ENCODE measurements around the gene ARHGAP29. TPM values are rescaled to one million over a fixed set of nuclear protein-coding genes. Genes with fewer than 3 reads are reported as not detected.

ARHGAP29 gene
- total and polyA plus RNA-seq, 2 of the 8 experiments (the other 6 are each of a cell fraction or from before 2014, with no cell fraction given): 0.57 to 3.2 TPM

- H2BK15ac ChIP-seq (ENCODE audit: low read length): no peak overlapping the region
- H4K5ac ChIP-seq (ENCODE audit: insufficient read length, low read depth, low read length): no peak overlapping the region
- H3K4me1 ChIP-seq (replicated peaks in 1 of 4; ENCODE audit: control insufficient read depth in 3 of 4, insufficient read depth in 4 of 4, low read length in 3 of 4): peaks cover 0 to 2% (median 0%) of the 10 kb centered on the region in 4 experiments; a peak in 1 of 7 replicates
- no peaks in the 10 kb centered on the region for H3K36me3 ChIP-seq (ENCODE audit: control insufficient read depth in 2 of 4, insufficient read depth in 4 of 4, low read length in 3 of 4)
- no peak overlapping the region for H3K27ac ChIP-seq (ENCODE audit: low read depth, low read length)
- H4K20me1 ChIP-seq (replicated peaks in 1 of 2; ENCODE audit: control insufficient read depth in 1 of 2, insufficient read depth in 2 of 2, low read length in 2 of 2): no peaks in the 10 kb centered on the region
- POLR2A ChIA-PET (ENCODE audit: partially characterized antibody): no interaction called here
- no peak overlapping the region for H3K9ac ChIP-seq (replicated peaks in 1 of 4; ENCODE audit: extremely low read depth in 1 of 4, low read depth in 3 of 4, low read length in 3 of 4)
- no peak overlapping the region for H3K23ac ChIP-seq (ENCODE audit: insufficient read length)
- H3K4me2 ChIP-seq (ENCODE audit: insufficient read depth in 1 of 2, low read depth in 2 of 2, low read length in 2 of 2): no peak overlapping the region
- H2AFZ ChIP-seq (ENCODE audit: low read length): no peak overlapping the region
- no peaks in the 10 kb centered on the region for H3K79me1 ChIP-seq (ENCODE audit: low read depth, low read length)
- no peak overlapping the region for H4K91ac ChIP-seq (replicated peaks; ENCODE audit: insufficient read length, low read length)
- no peak overlapping the region for H2BK20ac ChIP-seq (ENCODE audit: low read length)
- H3K9me3 ChIP-seq (ENCODE audit: insufficient read depth in 2 of 2, low read depth in 1 of 2, low read length in 1 of 2): no peaks in the 10 kb centered on the region
- no peak overlapping the region for H3K4me3 ChIP-seq (ENCODE audit: extremely low read depth in 1 of 4, insufficient read depth in 2 of 4, low read depth in 3 of 4, low read length in 4 of 4)
- WGBS, 2 experiments (ENCODE audit: extremely low coverage in 1 of 2, insufficient coverage in 1 of 2, insufficient read length in 1 of 2, insufficient replicate concordance in 2 of 2, low coverage in 1 of 2, low lambda C conversion rate in 2 of 2, missing lambda C conversion rate in 1 of 2): 82% methylated on average over 1 of the region's 1 CpG; no CpG with 5 or more reads in 1 of the 2 experiments
- no peak overlapping the region for H3K18ac ChIP-seq (ENCODE audit: extremely low read depth, low read length)
- no peak overlapping the region for H2BK120ac ChIP-seq (replicated peaks; ENCODE audit: low read depth, low read length)
- H2BK5ac ChIP-seq (ENCODE audit: low read depth, low read length): no peak overlapping the region
- peaks cover 11% of the 10 kb centered on the region; the same call in 1 of the 2 replicates for H3K23me2 ChIP-seq (ENCODE audit: low read depth, low read length)
- no peak overlapping the region for H2BK12ac ChIP-seq (ENCODE audit: low read depth, low read length)
- no peak overlapping the region for H3K4ac ChIP-seq (replicated peaks; ENCODE audit: insufficient read length, low read depth, low read length)
- H2AK5ac ChIP-seq (ENCODE audit: low read depth, low read length): no peak overlapping the region
- TF ChIP-seq EZH2 (IDR thresholded peaks at IDR 0.05; ENCODE audit: low read depth, low read length, severe bottlenecking) (no peak), KDM5A (IDR thresholded peaks at IDR 0.05; ENCODE audit: low read length) (no peak), SAP30 (IDR thresholded peaks at IDR 0.05; ENCODE audit: insufficient read depth, insufficient replicate concordance, low read length) (no peak), POLR2A (IDR thresholded peaks at IDR 0.05; ENCODE audit: control extremely low read depth in 1 of 2, low read depth in 2 of 2, low read length in 2 of 2) (no peak), SIX5 (IDR thresholded peaks at IDR 0.05; ENCODE audit: low read depth, low read length) (no peak), CTBP2 (IDR thresholded peaks at IDR 0.05; ENCODE audit: borderline replicate concordance, insufficient read depth, insufficient read length, low read length) (no peak), E2F6 (IDR thresholded peaks at IDR 0.05) (no peak), SIRT6 (IDR thresholded peaks at IDR 0.05; ENCODE audit: low read length) (no peak), RAD21 (IDR thresholded peaks at IDR 0.05 in 1 of 2, conservative IDR thresholded peaks at IDR 0.05 in 1 of 2; ENCODE audit: low read depth in 2 of 2, low read length in 2 of 2) (no peak), CBX8 (IDR thresholded peaks at IDR 0.05; ENCODE audit: borderline replicate concordance, low read depth, low read length) (no peak), JUND (IDR thresholded peaks at IDR 0.05; ENCODE audit: low read length) (no peak), CREB1 (IDR thresholded peaks at IDR 0.05) (no peak)
- DNase-seq (ENCODE audit: low read depth in 1 of 2, low spot score in 2 of 2) (no peak), FAIRE-seq (no peak)
- H3K56ac ChIP-seq (replicated peaks; ENCODE audit: insufficient read length, low read depth, low read length): no peak overlapping the region
- no peak overlapping the region for H4K8ac ChIP-seq (ENCODE audit: extremely low read depth, insufficient read depth, low read length)
- peaks cover 17 to 37% (median 29%) of the 10 kb centered on the region in 4 experiments for H3K27me3 ChIP-seq (replicated peaks in 1 of 4; ENCODE audit: control insufficient read depth in 3 of 4, extremely low read depth in 1 of 4, insufficient read depth in 3 of 4, low read length in 3 of 4)
- H3K79me2 ChIP-seq (ENCODE audit: control insufficient read depth in 1 of 2, insufficient read depth in 2 of 2, low read length in 2 of 2): no peaks in the 10 kb centered on the region
- no peak overlapping the region for H3K14ac ChIP-seq (ENCODE audit: insufficient read length)
- CTCF ChIA-PET (ENCODE audit: partially characterized antibody): interaction anchor here (0.6 to 13.1 kb wide), 5 partner anchors 100 to 209 kb away, joined by 3 to 151 read pairs (median 6); no protein-coding TSS in a partner anchor
These were observed 2.8 kb downstream of the ARHGAP29 start for GRCh38 chr1:94234615-94235014.
